ENCODE data around the gene DPM1. TPM values are rescaled to one million over a fixed set of nuclear protein-coding genes. Genes with fewer than 3 reads are reported as not detected.

The DPM1 gene
- total and polyA plus RNA-seq, 8 donors, result 10.7 to 74.1 (median 50.3) TPM

DNA sequence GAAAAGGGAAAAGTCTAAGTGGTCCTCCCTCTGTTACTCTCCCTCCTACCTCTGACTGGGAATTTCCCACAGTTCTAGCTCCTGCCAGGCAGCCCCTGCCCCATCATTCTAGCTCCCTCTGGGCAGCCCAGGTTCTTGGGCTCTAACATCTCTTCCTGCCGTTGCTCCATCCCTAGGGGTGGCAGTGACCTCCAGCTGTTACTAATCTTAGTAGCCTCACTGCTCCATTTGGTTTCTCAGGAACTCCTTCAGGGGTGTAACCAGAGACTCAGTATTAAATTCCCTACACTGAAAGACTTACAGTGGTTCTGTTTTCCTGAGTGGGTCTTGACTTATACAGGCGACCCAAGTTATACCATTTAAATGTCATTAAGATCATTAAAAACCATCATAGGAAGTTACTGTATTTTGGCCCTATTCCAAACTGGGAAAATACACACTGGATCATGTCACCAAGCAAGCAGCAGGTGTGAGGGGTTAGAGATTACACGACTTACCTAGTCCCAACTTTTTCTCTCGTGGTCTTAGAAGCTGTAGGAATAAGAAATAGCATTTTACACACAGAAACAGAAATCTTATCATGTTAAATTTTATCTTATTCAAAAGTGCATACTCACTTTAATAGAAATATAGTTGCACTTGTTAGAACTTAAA, 10.1 kb downstream of the DPM1 start:
- no peak overlapping the region for H3K27ac ChIP-seq
- 73 to 82% (median 78%) methylated on average over 4 of the region's 4 CpGs for WGBS, 5 donors
- intact Hi-C loops (cut with DNase I; ENCODE audit: low total_unique reads), result no loop called here

DNA sequence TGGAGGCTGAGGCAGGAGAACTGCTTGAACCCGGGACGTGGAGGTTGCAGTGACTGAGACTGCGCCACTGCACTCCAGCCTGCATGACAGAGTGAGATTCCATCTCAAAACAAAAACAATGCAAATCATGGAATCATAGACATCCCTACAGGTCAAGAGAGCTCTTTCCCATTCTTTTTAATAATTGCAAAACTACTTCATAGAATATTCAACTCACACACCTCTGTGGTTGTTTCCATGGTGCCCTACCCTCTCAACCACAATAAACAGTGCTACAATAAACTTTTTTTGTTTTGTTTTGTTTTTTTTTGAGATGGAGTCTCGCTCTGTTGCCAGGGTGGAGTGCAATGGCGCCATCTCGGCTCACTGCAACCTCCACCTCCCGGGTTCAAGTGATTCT, 15.3 kb downstream of the DPM1 start:
- no peak overlapping the region for H3K27ac ChIP-seq

More for the DNA sequence above, 10.1 kb downstream of the DPM1 start:
- no peaks in the 10 kb centered on the region for H3K9me3 ChIP-seq
- H3K4me3 ChIP-seq, result no peak overlapping the region
- TF ChIP-seq, protein P1, sequence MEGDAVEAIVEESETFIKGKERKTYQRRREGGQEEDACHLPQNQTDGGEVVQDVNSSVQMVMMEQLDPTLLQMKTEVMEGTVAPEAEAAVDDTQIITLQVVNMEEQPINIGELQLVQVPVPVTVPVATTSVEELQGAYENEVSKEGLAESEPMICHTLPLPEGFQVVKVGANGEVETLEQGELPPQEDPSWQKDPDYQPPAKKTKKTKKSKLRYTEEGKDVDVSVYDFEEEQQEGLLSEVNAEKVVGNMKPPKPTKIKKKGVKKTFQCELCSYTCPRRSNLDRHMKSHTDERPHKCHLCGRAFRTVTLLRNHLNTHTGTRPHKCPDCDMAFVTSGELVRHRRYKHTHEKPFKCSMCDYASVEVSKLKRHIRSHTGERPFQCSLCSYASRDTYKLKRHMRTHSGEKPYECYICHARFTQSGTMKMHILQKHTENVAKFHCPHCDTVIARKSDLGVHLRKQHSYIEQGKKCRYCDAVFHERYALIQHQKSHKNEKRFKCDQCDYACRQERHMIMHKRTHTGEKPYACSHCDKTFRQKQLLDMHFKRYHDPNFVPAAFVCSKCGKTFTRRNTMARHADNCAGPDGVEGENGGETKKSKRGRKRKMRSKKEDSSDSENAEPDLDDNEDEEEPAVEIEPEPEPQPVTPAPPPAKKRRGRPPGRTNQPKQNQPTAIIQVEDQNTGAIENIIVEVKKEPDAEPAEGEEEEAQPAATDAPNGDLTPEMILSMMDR (IDR thresholded peaks at IDR 0.05), result no peak
- TF ChIP-seq POLR2A (IDR thresholded peaks at IDR 0.05) (no peak), POLR2AphosphoS5 (IDR thresholded peaks at IDR 0.05) (no peak), EP300 (IDR thresholded peaks at IDR 0.05) (no peak)
- H3K27me3 ChIP-seq, result no peaks in the 10 kb centered on the region
- no peak for DNase-seq
- peaks cover 60 to 100% (median 99%) of the 10 kb centered on the region in 4 donors for H3K36me3 ChIP-seq
- no peaks in the 10 kb centered on the region for H3K4me1 ChIP-seq

DNA sequence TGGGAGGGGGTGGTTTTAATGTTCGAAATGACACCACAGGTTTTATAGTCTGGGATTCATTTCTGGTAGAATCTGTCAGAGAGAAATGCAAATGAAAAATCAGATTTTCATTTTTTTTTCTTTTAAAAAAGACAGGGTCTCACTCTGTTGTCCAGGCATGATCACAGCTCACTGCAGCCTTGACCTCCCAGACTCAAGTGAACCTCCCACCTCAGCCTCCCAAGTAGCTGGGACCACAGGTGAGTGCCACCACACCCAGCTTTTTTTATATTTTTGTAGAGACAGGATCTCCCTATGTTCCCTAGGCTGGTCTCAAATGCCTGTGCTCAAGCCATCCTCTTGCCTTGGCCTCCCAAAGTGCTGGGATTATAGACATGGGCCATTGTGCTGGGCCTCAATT, 24.7 kb downstream of the DPM1 start:
- 70 to 89% (median 81%) methylated on average over 1 of the region's 1 CpG for WGBS, 5 donors

More for the DNA sequence above, 15.3 kb downstream of the DPM1 start:
- Histone ChIP-seq H3K4me3 (no peak overlapping the region), H3K36me3 (peaks cover 80 to 100% (median 99%) of the 10 kb centered on the region in 4 donors), H3K27me3 (no peaks in the 10 kb centered on the region), H3K9me3 (no peaks in the 10 kb centered on the region), H3K4me1 (no peaks in the 10 kb centered on the region)
- intact Hi-C loops (cut with DNase I; ENCODE audit: low total_unique reads), result no loop called here
- DNase-seq, result no peak
- WGBS, 5 donors, result 93 to 98% (median 97%) methylated on average over 7 of the region's 7 CpGs
- TF ChIP-seq POLR2AphosphoS5 (IDR thresholded peaks at IDR 0.05) (no peak), EP300 (IDR thresholded peaks at IDR 0.05) (no peak), POLR2A (IDR thresholded peaks at IDR 0.05) (no peak)
- TF ChIP-seq, protein P1 (IDR thresholded peaks at IDR 0.05), result no peak

DNA sequence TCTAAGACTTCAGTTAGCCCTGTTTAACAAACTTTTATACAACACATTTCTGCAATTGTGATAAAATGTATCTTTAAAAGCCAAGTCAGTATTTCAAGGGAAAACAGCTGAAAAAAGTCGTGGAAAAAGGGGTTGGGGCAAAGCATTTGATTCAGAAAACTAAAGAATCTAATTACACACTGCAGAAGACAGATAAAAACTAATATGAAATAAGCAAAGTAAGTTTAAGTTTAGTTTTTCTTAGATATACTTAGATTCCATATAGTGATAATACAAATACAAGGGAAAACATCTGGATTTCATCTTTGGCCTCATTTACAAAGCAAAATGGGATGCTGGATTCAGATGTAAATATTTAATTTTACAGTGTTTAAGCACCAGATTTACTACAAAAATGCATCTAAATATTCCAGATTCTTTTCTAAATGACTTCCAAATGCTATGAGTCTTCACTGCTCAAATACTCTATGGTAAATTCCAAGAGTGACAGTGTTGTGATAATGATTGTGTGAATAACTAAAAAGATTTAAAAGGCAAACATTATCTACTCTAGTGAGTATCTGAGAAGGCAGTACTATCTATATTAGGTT, 25.5 kb downstream of the DPM1 start:
- intact Hi-C loops (cut with DNase I; ENCODE audit: low total_unique reads), result no loop called here
- Histone ChIP-seq H3K27me3 (no peaks in the 10 kb centered on the region), H3K27ac (peak overlapping the region in 2 of 5 donors; percentile 91 to 99), H3K9me3 (no peaks in the 10 kb centered on the region), H3K4me3 (no peak overlapping the region), H3K36me3 (peaks cover 19 to 61% (median 47%) of the 10 kb centered on the region in 4 donors), H3K4me1 (peaks cover 22 to 34% (median 26%) of the 10 kb centered on the region in 4 donors)
- DNase-seq, result peak in 1 of 2 donors; percentile 29
- WGBS, 5 donors, result 33 to 56% (median 43%) methylated on average over 1 of the region's 1 CpG
- TF ChIP-seq EP300 (IDR thresholded peaks at IDR 0.05), result no peak
- no peak for TF ChIP-seq POLR2A (IDR thresholded peaks at IDR 0.05)
- TF ChIP-seq POLR2AphosphoS5 (IDR thresholded peaks at IDR 0.05), result no peak
- TF ChIP-seq, protein P1 (IDR thresholded peaks at IDR 0.05), result no peak

More for the DNA sequence above, 24.7 kb downstream of the DPM1 start:
- DNase-seq, result no peak
- Histone ChIP-seq H3K9me3 (no peaks in the 10 kb centered on the region), H3K4me1 (peaks cover 15 to 26% (median 19%) of the 10 kb centered on the region in 4 donors), H3K27me3 (no peaks in the 10 kb centered on the region), H3K27ac (no peak overlapping the region), H3K4me3 (no peak overlapping the region), H3K36me3 (peaks cover 27 to 63% (median 55%) of the 10 kb centered on the region in 4 donors)
- intact Hi-C loops (cut with DNase I; ENCODE audit: low total_unique reads), result no loop called here
- TF ChIP-seq POLR2AphosphoS5 (IDR thresholded peaks at IDR 0.05) (no peak), EP300 (IDR thresholded peaks at IDR 0.05) (no peak), POLR2A (IDR thresholded peaks at IDR 0.05) (no peak)
- TF ChIP-seq, protein P1 (IDR thresholded peaks at IDR 0.05), result no peak
